CD4-positive, alpha-beta T cell treated with Interleukin-2 at 100 ng/mL for 4 hours (primary cell): ENCODE results near the gene MEMO1.
A peak's percentile ranks its signal among the peaks of the same experiment; 100 is the strongest.
"Not testable (repeated sequence)": the region's sequence is repeated elsewhere in the genome, so short reads cannot be mapped to it uniquely, and the experiment has no call there.

Experiments used
- DNase-seq: peaks from one replicate; pipeline ENCODE4 v3.0.0-alpha.2; 2020; ENCODE audit warnings: low spot score

Gene MEMO1

GRCh38 chr2:31998731-31999383, 12.0 kb downstream of the MEMO1 start:
- no peak for DNase-seq

DNA sequence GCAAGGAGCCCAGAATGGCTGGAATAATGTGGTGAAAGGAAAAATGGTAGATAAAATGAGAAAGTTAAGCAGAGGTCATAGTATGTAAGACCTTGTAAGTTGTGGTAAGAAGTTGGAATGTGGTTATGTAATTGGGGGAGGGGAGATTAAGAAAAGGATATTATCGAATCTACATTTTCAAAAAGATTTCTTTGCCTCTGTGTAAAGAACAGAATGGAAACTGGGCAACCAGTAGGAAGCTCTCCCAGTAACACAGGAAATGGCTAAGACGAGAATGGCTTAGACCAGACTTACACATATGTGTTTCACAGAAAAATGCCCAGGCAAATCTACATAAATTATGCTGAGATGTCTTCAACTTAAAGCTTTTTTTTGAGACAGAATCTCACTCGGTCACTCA, 13.2 kb downstream of the MEMO1 start:
- DNase-seq, result no peak

DNA sequence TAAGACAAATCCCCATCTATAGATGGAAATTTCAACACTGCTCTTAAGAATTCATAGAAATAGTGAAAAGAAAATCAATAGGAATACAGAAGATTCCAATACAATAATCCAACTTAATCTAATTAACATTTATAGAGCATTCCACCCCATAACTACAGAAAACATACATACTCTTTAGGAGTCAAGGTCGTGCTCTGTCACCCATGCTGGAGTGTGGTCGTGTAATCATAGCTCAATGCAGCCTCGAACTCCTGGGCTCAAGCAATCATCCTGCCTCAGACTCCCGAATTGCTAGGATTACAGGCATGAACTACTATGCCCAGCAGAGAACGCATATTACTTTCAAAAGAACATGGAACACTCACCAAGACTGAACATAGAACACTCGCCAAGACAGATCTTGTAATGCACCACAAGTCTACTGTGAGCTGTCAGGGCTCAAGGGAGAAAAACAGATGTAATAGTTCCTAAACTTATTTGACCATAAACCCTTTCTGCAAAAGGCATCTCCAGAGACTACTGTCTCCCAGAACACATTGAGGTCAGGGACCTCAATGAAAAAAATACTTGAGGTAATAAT, 14.1 kb downstream of the MEMO1 start:
- no peak for DNase-seq

DNA sequence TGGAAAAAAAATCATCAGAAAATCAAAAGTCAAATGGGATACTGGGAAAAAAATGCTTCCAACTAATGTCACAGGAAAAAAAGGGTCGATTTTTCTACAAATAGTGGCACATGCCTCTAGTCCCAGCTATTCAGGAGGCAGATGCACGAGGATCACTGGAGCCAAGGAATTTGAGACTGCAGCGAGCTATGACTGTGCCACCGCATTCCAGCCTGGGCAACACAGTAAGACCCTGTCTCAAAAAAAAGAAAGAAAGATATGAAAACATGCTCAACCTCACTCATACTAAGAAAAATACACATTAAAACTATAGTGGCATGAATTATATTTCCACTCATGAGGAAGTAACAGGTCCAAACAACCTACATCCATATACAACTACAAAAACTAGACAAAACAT, 17.9 kb downstream of the MEMO1 start:
- no peak for DNase-seq

GRCh38 chr2:31992025-31992579, 18.7 kb downstream of the MEMO1 start:
- DNase-seq, result no peak

DNA sequence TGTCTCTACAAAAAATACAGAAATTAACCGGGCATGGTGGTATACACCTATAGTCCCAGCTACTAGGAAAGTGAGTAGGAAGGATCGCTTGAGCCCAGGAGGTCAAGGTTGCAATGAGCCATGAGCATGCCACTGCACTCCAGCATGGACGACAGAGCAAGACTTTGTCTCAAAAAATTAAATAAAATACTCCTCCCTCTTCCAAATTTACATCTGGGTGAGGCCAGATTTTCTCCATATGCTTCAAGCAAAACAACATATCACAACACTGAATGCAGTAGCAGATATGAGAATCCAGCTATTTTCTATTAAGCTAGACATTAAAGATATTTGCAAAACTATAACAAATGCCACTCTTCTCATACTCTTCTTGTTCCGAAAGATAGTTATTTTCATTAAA, 20.9 kb downstream of the MEMO1 start:
- DNase-seq, result no peak

- DNase-seq, result peak; percentile 20
These were observed 23.2 kb downstream of the MEMO1 start for GRCh38 chr2:31987454-31988220.

DNA sequence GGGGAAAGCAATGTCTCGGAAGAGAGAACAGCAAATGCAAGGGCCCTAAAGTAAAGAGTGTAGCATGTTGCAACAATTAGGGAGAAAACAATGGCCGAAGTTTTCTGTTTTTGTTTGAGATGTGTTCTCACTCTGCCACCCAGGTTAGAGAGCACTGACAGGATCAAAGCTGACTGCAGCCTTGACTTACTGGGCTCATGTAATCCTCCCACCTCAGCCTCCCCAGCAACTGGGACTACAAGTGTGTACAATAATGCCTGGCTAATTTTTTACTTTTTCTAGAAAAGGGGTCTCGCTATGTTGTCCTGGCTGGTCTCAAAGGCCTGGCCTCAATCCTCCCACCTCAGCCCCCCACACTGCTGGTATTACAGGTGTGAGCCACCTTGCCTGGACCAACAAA, 23.9 kb downstream of the MEMO1 start:
- no peak for DNase-seq

- DNase-seq, result no peak
These were observed 26.9 kb downstream of the MEMO1 start for GRCh38 chr2:31983762-31984467.

DNA sequence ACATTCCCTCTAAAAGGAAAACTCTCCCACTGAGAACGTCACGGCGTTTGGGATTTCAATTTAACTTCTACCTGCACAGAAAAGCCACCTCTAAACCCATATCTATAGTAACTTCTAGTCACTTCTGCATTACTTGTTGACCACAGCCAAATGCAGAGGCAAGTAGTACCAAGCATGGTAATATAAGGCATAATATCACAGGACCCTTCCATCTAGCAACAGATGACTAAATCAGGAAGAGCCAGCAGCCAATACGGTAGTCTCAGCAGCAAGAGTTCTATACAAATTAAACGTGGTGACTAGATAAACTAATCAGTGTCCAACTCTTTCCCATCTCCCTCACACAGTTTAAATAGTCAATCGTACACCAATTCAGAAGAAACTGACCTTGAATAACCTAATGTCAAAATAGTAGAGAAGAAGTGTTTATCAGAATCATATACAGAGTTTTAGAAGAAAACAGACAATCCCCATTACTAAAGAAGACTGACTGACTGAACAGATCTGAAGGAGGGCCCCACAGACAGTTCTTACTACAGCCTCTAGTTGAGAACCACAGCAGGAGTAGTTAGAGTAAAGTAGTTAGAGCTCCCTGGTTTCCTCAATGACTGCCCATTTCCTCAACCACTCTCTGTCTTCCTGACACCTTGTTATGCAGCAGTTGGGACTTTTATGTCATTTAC, 30.0 kb downstream of the MEMO1 start:
- peak; percentile 22 for DNase-seq

DNA sequence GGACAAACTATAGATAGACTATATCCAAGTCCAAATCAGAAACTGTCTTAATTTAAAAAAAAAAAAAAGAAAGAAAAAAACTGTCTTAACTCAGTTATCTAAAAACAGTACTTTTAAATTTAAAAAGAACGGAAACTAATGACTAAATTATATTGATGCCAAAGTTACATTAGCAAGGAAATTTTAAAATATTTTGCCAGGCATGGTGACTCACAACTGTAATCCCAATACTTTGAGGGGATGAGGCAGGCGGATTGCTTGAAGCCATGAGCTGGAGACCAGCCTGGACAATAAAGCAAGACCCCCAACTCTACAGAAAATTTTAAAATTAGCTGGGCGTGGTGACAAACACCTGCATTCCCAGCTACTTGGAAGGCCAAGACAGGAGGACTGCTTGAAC, 30.9 kb downstream of the MEMO1 start:
- no peak for DNase-seq

DNA sequence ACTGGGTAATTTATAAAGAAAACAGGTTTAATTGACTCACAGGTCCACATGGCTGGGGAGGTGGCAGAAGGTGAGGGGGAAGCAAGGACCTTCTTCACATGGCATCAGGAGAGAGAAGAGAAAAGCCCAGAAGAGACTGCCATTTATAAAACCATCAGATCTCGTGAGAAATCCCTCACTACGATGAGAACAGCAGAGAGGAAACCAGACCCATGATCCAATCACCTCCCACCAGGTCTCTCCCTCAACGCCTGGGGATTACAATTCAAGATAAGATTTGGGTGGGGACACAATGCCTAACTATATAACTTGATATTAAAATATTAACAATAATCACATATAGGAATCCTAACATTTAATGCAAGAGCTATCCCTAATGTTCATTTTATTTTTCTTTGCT, 31.8 kb downstream of the MEMO1 start:
- no peak for DNase-seq

DNA sequence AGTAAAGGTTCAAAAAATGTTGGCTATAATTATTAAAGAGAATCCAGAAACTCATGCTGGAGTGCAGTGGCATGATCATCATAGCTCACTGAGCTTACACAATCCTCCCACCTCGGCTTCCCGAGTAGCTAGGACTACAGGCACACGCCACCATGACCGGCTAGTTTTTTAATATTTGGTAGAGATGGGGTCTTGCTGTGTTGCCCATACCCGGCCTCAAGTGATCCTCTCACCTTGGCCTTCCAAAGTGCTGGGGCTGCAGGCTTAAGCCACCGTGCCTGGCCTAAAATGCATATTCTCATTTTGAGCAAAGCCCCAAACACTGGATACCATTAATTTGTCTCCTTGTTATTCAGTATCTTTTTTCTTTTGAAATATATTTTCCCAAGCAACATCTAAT, 32.4 kb downstream of the MEMO1 start:
- DNase-seq, result no peak

GRCh38 chr2:31973665-31974064, 37.1 kb downstream of the MEMO1 start:
- no peak for DNase-seq

GRCh38 chr2:31972059-31972458, 38.7 kb downstream of the MEMO1 start:
- DNase-seq, result no peak

- no peak for DNase-seq
These were observed 41.6 kb downstream of the MEMO1 start for GRCh38 chr2:31969178-31969577.

DNA sequence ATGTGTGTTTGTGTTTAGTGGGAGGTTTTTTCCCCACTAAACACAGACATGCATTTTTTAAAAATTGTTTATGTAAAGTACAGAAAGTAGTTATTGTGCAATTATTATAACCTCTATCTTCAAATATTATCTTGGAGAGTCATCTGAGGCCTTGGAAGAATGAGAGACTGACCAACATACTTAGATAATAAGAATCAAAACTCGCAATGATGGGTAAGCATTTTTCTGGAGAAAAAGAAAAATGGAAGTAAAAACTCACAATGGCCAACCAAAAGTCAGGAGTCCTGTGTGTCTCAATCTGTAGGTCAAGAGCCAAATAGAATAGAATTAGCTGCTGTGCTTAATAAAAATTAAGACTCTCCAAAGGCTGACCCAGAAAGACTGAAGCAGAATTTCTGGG, 43.0 kb downstream of the MEMO1 start:
- DNase-seq, result no peak

DNA sequence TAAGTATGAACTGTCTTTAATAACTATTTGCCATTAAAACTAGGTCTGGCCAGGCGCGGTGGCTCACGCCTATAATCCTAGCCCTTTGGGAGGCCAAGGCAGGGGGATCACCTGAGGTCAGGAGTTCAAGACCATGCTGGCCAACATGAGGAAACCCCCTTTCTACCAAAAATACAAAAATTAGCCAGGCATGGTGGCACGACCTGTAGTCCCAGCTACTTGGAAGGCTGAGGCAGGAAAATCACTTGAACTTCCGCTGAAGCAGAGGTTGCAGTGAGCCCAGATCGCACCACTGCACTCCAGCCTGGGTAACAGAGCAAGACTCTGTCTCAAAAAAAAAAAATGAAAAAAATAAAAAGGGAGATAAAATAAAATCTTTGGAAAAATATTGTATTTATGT, 44.4 kb downstream of the MEMO1 start:
- not testable (repeated sequence) for DNase-seq

GRCh38 chr2:31965094-31965493, 45.7 kb downstream of the MEMO1 start:
- no peak for DNase-seq

DNA sequence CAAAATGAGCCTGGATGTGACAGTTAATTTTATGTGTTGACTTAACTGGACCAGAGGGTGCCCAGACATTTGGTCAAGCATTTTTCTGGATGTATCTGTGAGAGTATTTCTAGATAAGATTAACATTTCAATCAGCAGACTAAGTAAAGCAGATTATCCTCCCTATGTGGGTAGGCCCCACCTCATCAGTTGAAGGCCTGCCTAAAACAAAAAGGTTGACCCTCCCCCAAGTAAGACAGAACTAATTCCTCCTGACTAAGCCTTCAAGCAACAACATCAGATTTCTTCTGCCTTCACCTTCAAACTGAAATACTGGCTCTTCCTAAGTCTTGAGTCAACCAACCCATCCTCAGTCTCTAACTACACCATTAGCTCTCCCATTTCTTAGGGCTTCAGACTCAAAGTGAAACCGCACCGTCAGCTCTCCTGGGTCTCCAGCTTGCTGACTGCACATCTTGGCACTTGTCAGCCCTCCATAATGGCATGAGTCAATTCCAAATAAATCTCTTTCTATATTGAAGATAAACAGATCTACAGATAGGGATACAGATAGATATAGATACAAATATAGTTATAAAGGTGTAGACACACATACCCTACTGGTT, 47.9 kb downstream of the MEMO1 start:
- DNase-seq, result no peak

GRCh38 chr2:31958140-31958717, 52.6 kb downstream of the MEMO1 start:
- DNase-seq, result no peak
